Fibroblast of the aortic adventitia (primary cell): ENCODE data around the gene IDH3G. TPM values are rescaled to one million over a fixed set of nuclear protein-coding genes. Genes with fewer than 3 reads are reported as not detected.
A peak's percentile ranks its signal among the peaks of the same experiment; 100 is the strongest.

ENCODE experiments used
- DNase-seq: peaks from one replicate; pipeline ENCODE4 v3.0.0-alpha.2; 2010; ENCODE audit warnings: low read depth
- H3K4me3 ChIP-seq: 2 replicates; pipeline ENCODE4 v1.5.1; 2011; ENCODE audit warnings: low read depth, mild to moderate bottlenecking, control low read depth, low read length, moderate library complexity
- total RNA-seq: library from RNA; depleted of rRNA; stranded (reverse); fragments of >200 nt; gene quantifications from 2 replicates; pipeline ENCODE4 v1.2.3, GENCODE V29; 2012; ENCODE audit warnings: low replicate concordance
- TF ChIP-seq, protein P1 (sequence below): IDR thresholded peaks from 2 replicates; pipeline ENCODE4 v1.5.1; 2011; ENCODE audit warnings: mild to moderate bottlenecking, low read length, control low read depth, inconsistent platforms; ENCODE audit not compliant: insufficient read depth

IDH3G gene
- total RNA-seq, 1 donor = 46.0 TPM

- H3K4me3 ChIP-seq = peak overlapping the region; percentile 9
- no peak for DNase-seq
- TF ChIP-seq, protein P1, sequence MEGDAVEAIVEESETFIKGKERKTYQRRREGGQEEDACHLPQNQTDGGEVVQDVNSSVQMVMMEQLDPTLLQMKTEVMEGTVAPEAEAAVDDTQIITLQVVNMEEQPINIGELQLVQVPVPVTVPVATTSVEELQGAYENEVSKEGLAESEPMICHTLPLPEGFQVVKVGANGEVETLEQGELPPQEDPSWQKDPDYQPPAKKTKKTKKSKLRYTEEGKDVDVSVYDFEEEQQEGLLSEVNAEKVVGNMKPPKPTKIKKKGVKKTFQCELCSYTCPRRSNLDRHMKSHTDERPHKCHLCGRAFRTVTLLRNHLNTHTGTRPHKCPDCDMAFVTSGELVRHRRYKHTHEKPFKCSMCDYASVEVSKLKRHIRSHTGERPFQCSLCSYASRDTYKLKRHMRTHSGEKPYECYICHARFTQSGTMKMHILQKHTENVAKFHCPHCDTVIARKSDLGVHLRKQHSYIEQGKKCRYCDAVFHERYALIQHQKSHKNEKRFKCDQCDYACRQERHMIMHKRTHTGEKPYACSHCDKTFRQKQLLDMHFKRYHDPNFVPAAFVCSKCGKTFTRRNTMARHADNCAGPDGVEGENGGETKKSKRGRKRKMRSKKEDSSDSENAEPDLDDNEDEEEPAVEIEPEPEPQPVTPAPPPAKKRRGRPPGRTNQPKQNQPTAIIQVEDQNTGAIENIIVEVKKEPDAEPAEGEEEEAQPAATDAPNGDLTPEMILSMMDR = no peak
Observed at GRCh38 chrX:153792368-153792767, 1.8 kb downstream of the IDH3G start.

DNA sequence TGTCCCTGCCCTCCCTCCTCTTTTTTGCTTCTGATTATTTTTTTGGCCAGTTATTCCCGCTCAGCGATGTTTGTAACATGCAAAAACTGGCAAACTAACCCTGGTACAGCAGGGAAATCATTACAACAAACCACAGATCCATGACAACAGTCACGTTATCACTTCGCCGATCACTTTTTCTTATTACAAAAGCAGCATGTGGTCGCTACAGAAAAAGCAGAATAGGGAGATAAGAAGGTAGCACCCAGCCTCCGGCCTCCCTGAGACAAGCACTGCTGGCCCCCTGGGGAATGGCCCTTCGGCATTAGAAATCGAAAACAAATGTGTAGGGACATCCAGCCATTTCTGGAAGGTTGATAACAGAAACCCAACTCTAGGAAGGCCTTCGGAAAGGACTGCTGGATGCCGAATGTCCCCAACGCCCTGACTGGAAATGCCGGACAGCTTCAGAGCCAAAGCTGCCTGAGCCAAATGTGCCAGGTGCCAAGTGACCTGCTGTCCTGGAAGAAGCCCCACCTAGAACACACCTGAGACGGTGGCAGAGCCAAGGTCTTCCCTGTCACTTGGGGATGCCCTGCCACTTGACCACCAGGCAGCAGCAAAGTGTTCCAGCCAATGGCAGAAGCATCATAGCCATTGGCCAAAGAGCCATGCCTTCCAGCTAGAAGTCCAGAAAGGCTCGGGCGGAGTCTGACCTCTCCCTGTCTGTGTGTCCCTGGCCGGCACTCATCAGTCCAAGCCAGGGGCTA lies 2.9 kb downstream of the IDH3G start:
- TF ChIP-seq, protein P1 = no peak
- no peak overlapping the region for H3K4me3 ChIP-seq
- peak; percentile 3 for DNase-seq

GRCh38 chrX:153789654-153790053 lies 4.5 kb downstream of the IDH3G start:
- DNase-seq = no peak
- TF ChIP-seq, protein P1 = no peak
- no peak overlapping the region for H3K4me3 ChIP-seq

DNA sequence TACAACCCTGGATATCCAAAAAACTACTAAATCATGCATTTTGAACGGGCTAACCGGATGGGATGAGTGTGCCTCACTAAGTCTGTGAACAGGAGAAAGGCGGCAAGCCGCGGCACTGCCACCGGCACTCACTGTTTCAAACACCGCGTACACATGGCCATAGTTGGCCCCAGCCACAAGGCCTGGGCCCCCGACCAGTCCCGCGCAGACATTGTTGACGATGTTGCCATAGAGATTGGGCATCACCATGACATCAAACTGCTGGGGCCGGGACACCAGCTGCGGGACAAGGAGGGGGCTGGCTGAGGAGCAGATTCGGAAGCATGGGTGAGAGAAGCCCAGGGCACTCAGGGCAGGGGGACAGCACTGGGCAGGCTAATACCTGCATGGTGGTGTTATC lies 7.5 kb downstream of the IDH3G start:
- H3K4me3 ChIP-seq = no peak overlapping the region
- DNase-seq = no peak
- TF ChIP-seq, protein P1 = no peak

DNA sequence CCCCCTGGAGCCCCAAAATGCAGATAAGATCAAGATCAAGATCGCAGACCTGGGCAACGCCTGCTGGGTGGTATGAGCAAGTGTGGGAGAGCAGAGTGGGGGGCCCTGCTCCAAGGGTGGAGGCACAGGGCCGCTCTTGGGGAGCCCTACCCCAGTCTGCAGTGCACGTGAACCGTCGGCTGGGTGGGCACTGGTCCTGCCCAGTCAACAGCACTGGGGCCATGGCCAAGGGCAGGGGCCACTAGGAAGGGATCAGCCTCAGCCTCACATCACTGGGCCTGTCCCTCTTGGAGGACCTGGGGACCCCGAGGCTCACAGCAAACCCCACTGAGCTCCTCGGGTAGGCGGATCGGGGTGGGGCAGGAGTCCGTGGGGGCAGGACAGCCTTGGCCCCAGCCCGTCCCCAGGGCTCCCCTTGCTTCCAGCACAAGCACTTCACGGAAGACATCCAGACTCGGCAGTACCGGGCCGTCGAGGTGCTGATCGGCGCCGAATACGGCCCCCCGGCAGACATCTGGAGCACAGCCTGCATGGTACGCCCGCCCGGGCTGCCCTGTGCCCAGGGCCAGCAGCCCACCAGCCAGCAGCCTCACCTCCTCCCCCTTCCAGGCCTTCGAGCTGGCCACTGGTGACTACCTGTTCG lies 9.7 kb downstream of the IDH3G start:
- TF ChIP-seq, protein P1 = no peak
- DNase-seq = no peak
- H3K4me3 ChIP-seq = no peak overlapping the region

DNA sequence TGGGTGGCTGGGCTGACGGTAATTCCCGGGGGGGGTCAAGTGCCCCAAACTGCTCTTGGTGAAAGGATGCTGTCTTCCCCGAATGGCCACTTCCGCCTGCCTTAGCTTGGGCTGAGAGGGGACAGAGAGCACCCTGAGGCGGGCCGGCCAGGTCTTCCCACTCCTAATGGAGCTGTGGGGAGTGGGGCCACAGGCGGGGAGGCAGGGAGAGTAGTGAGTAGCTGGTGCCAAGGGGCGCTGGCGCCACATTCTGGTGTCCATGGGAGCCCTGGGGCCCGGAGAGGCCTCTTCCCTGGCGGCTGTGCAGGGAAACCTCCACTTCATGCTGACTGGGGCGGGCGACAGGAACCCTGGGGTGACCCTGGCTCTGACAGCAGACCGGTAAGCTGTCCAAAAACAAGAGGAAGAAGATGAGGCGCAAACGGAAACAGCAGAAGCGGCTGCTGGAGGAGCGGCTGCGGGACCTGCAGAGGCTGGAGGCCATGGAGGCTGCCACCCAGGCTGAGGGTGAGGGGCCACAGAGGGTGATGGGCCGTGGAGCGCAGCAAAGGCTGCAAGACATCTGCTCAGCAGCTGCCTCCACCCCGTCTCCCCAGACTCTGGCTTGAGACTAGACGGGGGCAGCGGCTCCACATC lies 10.7 kb downstream of the IDH3G start:
- no peak overlapping the region for H3K4me3 ChIP-seq
- no peak for DNase-seq
- TF ChIP-seq, protein P1 = no peak
